ENCODE data around the gene PRELP.
A peak's percentile ranks its signal among the peaks of the same experiment; 100 is the strongest.

The PRELP gene

GRCh38 chr1:203440771-203441170, 34.8 kb upstream of the PRELP start:
- TF ChIP-seq FOXP2 (optimal IDR thresholded peaks at IDR 0.05; ENCODE audit: borderline replicate concordance, extremely low read depth, extremely low read length, insufficient read depth) = no peak
- TF ChIP-seq REST (IDR thresholded peaks at IDR 0.05; ENCODE audit: insufficient read depth in 1 of 2, low read depth in 2 of 2, low read length in 2 of 2) = peak in 1 of 2 experiments; percentile 80; a peak in 2 of 4 replicates
- no peak for TF ChIP-seq TAF1 (IDR thresholded peaks at IDR 0.05; ENCODE audit: borderline replicate concordance, insufficient read depth, low read length)
- no peak for TF ChIP-seq SIN3A (IDR thresholded peaks at IDR 0.05; ENCODE audit: borderline replicate concordance, insufficient read depth, low read length)
- no peak for TF ChIP-seq POLR2AphosphoS5 (IDR thresholded peaks at IDR 0.05; ENCODE audit: low read depth, low read length)

GRCh38 chr1:203441766-203442165, 33.8 kb upstream of the PRELP start:
- no peak for TF ChIP-seq TAF1 (IDR thresholded peaks at IDR 0.05; ENCODE audit: borderline replicate concordance, insufficient read depth, low read length)
- TF ChIP-seq SIN3A (IDR thresholded peaks at IDR 0.05; ENCODE audit: borderline replicate concordance, insufficient read depth, low read length) = no peak
- TF ChIP-seq POLR2AphosphoS5 (IDR thresholded peaks at IDR 0.05; ENCODE audit: low read depth, low read length) = no peak
- TF ChIP-seq REST (IDR thresholded peaks at IDR 0.05; ENCODE audit: insufficient read depth in 1 of 2, low read depth in 2 of 2, low read length in 2 of 2) = no peak
- TF ChIP-seq FOXP2 (optimal IDR thresholded peaks at IDR 0.05; ENCODE audit: borderline replicate concordance, extremely low read depth, extremely low read length, insufficient read depth) = no peak

GRCh38 chr1:203442821-203443220, 32.8 kb upstream of the PRELP start:
- TF ChIP-seq TAF1 (IDR thresholded peaks at IDR 0.05; ENCODE audit: borderline replicate concordance, insufficient read depth, low read length) (no peak), REST (IDR thresholded peaks at IDR 0.05; ENCODE audit: insufficient read depth in 1 of 2, low read depth in 2 of 2, low read length in 2 of 2) (no peak), FOXP2 (optimal IDR thresholded peaks at IDR 0.05; ENCODE audit: borderline replicate concordance, extremely low read depth, extremely low read length, insufficient read depth) (no peak), POLR2AphosphoS5 (IDR thresholded peaks at IDR 0.05; ENCODE audit: low read depth, low read length) (no peak), SIN3A (IDR thresholded peaks at IDR 0.05; ENCODE audit: borderline replicate concordance, insufficient read depth, low read length) (no peak)

- TF ChIP-seq SIN3A (IDR thresholded peaks at IDR 0.05; ENCODE audit: borderline replicate concordance, insufficient read depth, low read length) (no peak), FOXP2 (optimal IDR thresholded peaks at IDR 0.05; ENCODE audit: borderline replicate concordance, extremely low read depth, extremely low read length, insufficient read depth) (no peak), TAF1 (IDR thresholded peaks at IDR 0.05; ENCODE audit: borderline replicate concordance, insufficient read depth, low read length) (no peak), POLR2AphosphoS5 (IDR thresholded peaks at IDR 0.05; ENCODE audit: low read depth, low read length) (no peak), REST (IDR thresholded peaks at IDR 0.05; ENCODE audit: insufficient read depth in 1 of 2, low read depth in 2 of 2, low read length in 2 of 2) (no peak)
Observed at GRCh38 chr1:203443296-203443695, 32.3 kb upstream of the PRELP start.

GRCh38 chr1:203444171-203444576, 31.4 kb upstream of the PRELP start:
- TF ChIP-seq SIN3A (IDR thresholded peaks at IDR 0.05; ENCODE audit: borderline replicate concordance, insufficient read depth, low read length) (no peak), TAF1 (IDR thresholded peaks at IDR 0.05; ENCODE audit: borderline replicate concordance, insufficient read depth, low read length) (no peak), REST (IDR thresholded peaks at IDR 0.05; ENCODE audit: insufficient read depth in 1 of 2, low read depth in 2 of 2, low read length in 2 of 2) (no peak), FOXP2 (optimal IDR thresholded peaks at IDR 0.05; ENCODE audit: borderline replicate concordance, extremely low read depth, extremely low read length, insufficient read depth) (no peak), POLR2AphosphoS5 (IDR thresholded peaks at IDR 0.05; ENCODE audit: low read depth, low read length) (no peak)
